Lung (tissue), 12 donors: Measurements from ENCODE around the gene WSB2. TPM values are rescaled to one million over a fixed set of nuclear protein-coding genes. Genes with fewer than 3 reads are reported as not detected.

ENCODE experiments used
- ATAC-seq: fragments of 200-7000 bp; cut with Tn5 transposase; one replicate; pipeline ENCODE4 v1.9.1; 2020; ENCODE audit warnings: moderate number of reproducible peaks; ENCODE audit not compliant: insufficient read depth, low FRiP score
- DNase-seq, 3 donors: peaks; one replicate each; pipeline ENCODE4 v3.0.0-alpha.2; 2013 to 2017
- H3K27ac ChIP-seq, 2 donors: one replicate each; pipeline ENCODE4 v1.5.1; 2013; ENCODE audit warnings: mild to moderate bottlenecking in 2 of 2, moderate library complexity in 2 of 2, control low read depth in 1 of 2, inconsistent platforms in 1 of 2, low read depth in 1 of 2, low read length in 1 of 2
- H3K27me3 ChIP-seq, 3 donors: one replicate each; pipeline ENCODE4 v1.5.1; 2013; ENCODE audit warnings: low read length in 2 of 3; ENCODE audit not compliant: control insufficient read depth in 3 of 3, insufficient read depth in 3 of 3
- H3K36me3 ChIP-seq, 4 donors: one replicate each; pipeline ENCODE4 v1.5.1; 2013; ENCODE audit warnings: low read length in 4 of 4, mild to moderate bottlenecking in 1 of 4, moderate library complexity in 1 of 4; ENCODE audit not compliant: control insufficient read depth in 4 of 4, insufficient read depth in 4 of 4
- H3K4me1 ChIP-seq, 5 donors: one replicate each; pipeline ENCODE4 v1.5.1; 2013; ENCODE audit warnings: low read length in 5 of 5, mild to moderate bottlenecking in 2 of 5, moderate library complexity in 1 of 5; ENCODE audit not compliant: control insufficient read depth in 5 of 5, insufficient read depth in 5 of 5
- H3K4me3 ChIP-seq: one replicate; pipeline ENCODE4 v1.5.1; 2013; ENCODE audit warnings: mild to moderate bottlenecking, control low read depth, moderate library complexity
- H3K9ac ChIP-seq, 2 donors: one replicate each; pipeline ENCODE4 v1.5.1; 2013; ENCODE audit warnings: low read length in 2 of 2, control low read depth in 1 of 2; ENCODE audit not compliant: insufficient read depth in 1 of 2
- H3K9me3 ChIP-seq, 4 donors: one replicate each; pipeline ENCODE4 v1.5.1; 2013; ENCODE audit warnings: low read length in 3 of 4, mild to moderate bottlenecking in 1 of 4, moderate library complexity in 1 of 4; ENCODE audit not compliant: control insufficient read depth in 4 of 4, insufficient read depth in 3 of 4
- WGBS, 2 donors: extraction: QIAGEN DNeasy Blood & Tissue Kit; methylation state at CpG; one replicate each; pipeline ENCODE4 v1.1.7; 2013; 5-methylcytosine and 5-hydroxymethylcytosine counted together
- polyA plus RNA-seq, 2 donors: library from polyadenylated mRNA; stranded (reverse); fragments of 200-250 nt; gene quantifications; one replicate each; pipeline ENCODE4 v1.2.1, GENCODE V29; 2013
- total RNA-seq, 2 donors: library from RNA; depleted of rRNA in 1 of 2; stranded (reverse); fragments of >200 nt in 1 of 2; gene quantifications; one replicate each; pipeline ENCODE4 v1.2.1, GENCODE V29; 2014 to 2021
- TF ChIP-seq, protein P1 (sequence below): IDR thresholded peaks from 2 replicates; pipeline ENCODE4 v1.5.1; 2012; ENCODE audit warnings: mild to moderate bottlenecking; ENCODE audit errors: control extremely low read depth, extremely low read depth
- donor health status: control.
- donor health status: control.
- donor health status: Bipolar disorder and iron deficiency.
- donor health status: healthy.
- donor health status: DM: yes; HTN: yes; CAD: no.

WSB2 gene
- total and polyA plus RNA-seq, 4 donors = 46.0 to 99.1 (median 53.2) TPM

GRCh38 chr12:118033902-118034301 lies 27.1 kb downstream of the WSB2 start:
- Histone ChIP-seq H3K4me3 (no peak overlapping the region), H3K9me3 (no peaks in the 10 kb centered on the region), H3K9ac (no peak overlapping the region), H3K4me1 (no peaks in the 10 kb centered on the region), H3K27ac (no peak overlapping the region), H3K36me3 (peaks cover 40 to 58% (median 47%) of the 10 kb centered on the region in 4 donors), H3K27me3 (no peaks in the 10 kb centered on the region)
- ATAC-seq (no peak), DNase-seq (peak in 2 of 3 donors; percentile 33 to 40)
- TF ChIP-seq, protein P1, sequence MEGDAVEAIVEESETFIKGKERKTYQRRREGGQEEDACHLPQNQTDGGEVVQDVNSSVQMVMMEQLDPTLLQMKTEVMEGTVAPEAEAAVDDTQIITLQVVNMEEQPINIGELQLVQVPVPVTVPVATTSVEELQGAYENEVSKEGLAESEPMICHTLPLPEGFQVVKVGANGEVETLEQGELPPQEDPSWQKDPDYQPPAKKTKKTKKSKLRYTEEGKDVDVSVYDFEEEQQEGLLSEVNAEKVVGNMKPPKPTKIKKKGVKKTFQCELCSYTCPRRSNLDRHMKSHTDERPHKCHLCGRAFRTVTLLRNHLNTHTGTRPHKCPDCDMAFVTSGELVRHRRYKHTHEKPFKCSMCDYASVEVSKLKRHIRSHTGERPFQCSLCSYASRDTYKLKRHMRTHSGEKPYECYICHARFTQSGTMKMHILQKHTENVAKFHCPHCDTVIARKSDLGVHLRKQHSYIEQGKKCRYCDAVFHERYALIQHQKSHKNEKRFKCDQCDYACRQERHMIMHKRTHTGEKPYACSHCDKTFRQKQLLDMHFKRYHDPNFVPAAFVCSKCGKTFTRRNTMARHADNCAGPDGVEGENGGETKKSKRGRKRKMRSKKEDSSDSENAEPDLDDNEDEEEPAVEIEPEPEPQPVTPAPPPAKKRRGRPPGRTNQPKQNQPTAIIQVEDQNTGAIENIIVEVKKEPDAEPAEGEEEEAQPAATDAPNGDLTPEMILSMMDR = no peak
- 86 to 88% methylated on average over 5 of the region's 5 CpGs for WGBS, 2 donors

GRCh38 chr12:118033323-118033722 lies 27.7 kb downstream of the WSB2 start:
- peaks cover 41 to 58% (median 46%) of the 10 kb centered on the region in 4 donors for H3K36me3 ChIP-seq
- no peak overlapping the region for H3K9ac ChIP-seq

DNA sequence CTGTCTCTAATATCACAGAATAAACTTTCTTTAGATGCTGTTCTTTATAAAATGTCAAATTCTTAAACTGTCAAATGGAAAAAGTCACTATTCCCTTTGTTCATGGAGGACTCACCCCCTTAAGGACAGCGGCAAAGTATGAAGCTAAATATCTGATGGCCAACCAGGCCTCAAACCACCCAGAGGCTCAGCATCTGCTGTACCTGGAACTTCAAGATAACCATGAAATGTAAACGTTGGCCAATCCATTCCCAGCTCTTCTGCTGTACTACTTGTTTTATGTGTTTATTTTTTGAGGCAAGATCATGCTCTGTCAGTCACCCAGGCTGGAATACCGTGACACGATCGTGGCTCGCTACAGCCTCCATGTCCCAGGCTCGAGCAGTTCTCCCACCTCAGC lies 28.8 kb downstream of the WSB2 start:
- 89 to 95% methylated on average over 7 of the region's 7 CpGs for WGBS, 2 donors
- Histone ChIP-seq H3K4me3 (no peak overlapping the region), H3K27ac (no peak overlapping the region), H3K4me1 (no peaks in the 10 kb centered on the region), H3K9ac (peak overlapping the region in 1 of 2 donors; percentile 5), H3K9me3 (no peaks in the 10 kb centered on the region), H3K36me3 (peaks cover 34 to 54% (median 43%) of the 10 kb centered on the region in 4 donors), H3K27me3 (no peaks in the 10 kb centered on the region)
- ATAC-seq (no peak), DNase-seq (no peak)
- TF ChIP-seq, protein P1 = no peak

More at GRCh38 chr12:118033323-118033722, 27.7 kb downstream of the WSB2 start:
- DNase-seq (no peak), ATAC-seq (no peak)
- Histone ChIP-seq H3K9me3 (no peaks in the 10 kb centered on the region), H3K27ac (peak overlapping the region in 1 of 2 donors; percentile 56), H3K4me3 (no peak overlapping the region), H3K27me3 (no peaks in the 10 kb centered on the region), H3K4me1 (no peaks in the 10 kb centered on the region)
- TF ChIP-seq, protein P1 = no peak
- WGBS, 2 donors = 79 to 87% methylated on average over 5 of the region's 5 CpGs

- H3K9me3 ChIP-seq = no peaks in the 10 kb centered on the region
- ATAC-seq (no peak), DNase-seq (no peak)
- H3K4me3 ChIP-seq = no peak overlapping the region
- no peaks in the 10 kb centered on the region for H3K27me3 ChIP-seq
- no peak overlapping the region for H3K9ac ChIP-seq
- H3K4me1 ChIP-seq = no peaks in the 10 kb centered on the region
- H3K27ac ChIP-seq = no peak overlapping the region
- TF ChIP-seq, protein P1 = no peak
- peaks cover 29 to 49% (median 37%) of the 10 kb centered on the region in 4 donors for H3K36me3 ChIP-seq
- 97% methylated on average over 5 of the region's 5 CpGs for WGBS, 2 donors
These were observed 31.8 kb downstream of the WSB2 start for GRCh38 chr12:118029166-118029565.
